Measurements from ENCODE around the gene DEPDC1B. TPM values are rescaled to one million over a fixed set of nuclear protein-coding genes. Genes with fewer than 3 reads are reported as not detected.

The DEPDC1B gene
- total and polyA plus RNA-seq, 2 experiments from 2014 or later: 38.3 to 67.9 TPM

- TF ChIP-seq, protein P1, sequence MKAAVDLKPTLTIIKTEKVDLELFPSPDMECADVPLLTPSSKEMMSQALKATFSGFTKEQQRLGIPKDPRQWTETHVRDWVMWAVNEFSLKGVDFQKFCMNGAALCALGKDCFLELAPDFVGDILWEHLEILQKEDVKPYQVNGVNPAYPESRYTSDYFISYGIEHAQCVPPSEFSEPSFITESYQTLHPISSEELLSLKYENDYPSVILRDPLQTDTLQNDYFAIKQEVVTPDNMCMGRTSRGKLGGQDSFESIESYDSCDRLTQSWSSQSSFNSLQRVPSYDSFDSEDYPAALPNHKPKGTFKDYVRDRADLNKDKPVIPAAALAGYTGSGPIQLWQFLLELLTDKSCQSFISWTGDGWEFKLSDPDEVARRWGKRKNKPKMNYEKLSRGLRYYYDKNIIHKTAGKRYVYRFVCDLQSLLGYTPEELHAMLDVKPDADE (IDR thresholded peaks at IDR 0.05): no peak
- TF ChIP-seq EZH2phosphoT487 (IDR thresholded peaks at IDR 0.05; ENCODE audit: unreplicated experiment) (no peak), STAT1 (IDR thresholded peaks at IDR 0.05; ENCODE audit: unreplicated experiment) (no peak), POLR2AphosphoS5 (IDR thresholded peaks at IDR 0.05; ENCODE audit: low read depth) (no peak), EZH2 (IDR thresholded peaks at IDR 0.05; ENCODE audit: low read depth, unreplicated experiment) (no peak)
- TF ChIP-seq, protein P2, sequence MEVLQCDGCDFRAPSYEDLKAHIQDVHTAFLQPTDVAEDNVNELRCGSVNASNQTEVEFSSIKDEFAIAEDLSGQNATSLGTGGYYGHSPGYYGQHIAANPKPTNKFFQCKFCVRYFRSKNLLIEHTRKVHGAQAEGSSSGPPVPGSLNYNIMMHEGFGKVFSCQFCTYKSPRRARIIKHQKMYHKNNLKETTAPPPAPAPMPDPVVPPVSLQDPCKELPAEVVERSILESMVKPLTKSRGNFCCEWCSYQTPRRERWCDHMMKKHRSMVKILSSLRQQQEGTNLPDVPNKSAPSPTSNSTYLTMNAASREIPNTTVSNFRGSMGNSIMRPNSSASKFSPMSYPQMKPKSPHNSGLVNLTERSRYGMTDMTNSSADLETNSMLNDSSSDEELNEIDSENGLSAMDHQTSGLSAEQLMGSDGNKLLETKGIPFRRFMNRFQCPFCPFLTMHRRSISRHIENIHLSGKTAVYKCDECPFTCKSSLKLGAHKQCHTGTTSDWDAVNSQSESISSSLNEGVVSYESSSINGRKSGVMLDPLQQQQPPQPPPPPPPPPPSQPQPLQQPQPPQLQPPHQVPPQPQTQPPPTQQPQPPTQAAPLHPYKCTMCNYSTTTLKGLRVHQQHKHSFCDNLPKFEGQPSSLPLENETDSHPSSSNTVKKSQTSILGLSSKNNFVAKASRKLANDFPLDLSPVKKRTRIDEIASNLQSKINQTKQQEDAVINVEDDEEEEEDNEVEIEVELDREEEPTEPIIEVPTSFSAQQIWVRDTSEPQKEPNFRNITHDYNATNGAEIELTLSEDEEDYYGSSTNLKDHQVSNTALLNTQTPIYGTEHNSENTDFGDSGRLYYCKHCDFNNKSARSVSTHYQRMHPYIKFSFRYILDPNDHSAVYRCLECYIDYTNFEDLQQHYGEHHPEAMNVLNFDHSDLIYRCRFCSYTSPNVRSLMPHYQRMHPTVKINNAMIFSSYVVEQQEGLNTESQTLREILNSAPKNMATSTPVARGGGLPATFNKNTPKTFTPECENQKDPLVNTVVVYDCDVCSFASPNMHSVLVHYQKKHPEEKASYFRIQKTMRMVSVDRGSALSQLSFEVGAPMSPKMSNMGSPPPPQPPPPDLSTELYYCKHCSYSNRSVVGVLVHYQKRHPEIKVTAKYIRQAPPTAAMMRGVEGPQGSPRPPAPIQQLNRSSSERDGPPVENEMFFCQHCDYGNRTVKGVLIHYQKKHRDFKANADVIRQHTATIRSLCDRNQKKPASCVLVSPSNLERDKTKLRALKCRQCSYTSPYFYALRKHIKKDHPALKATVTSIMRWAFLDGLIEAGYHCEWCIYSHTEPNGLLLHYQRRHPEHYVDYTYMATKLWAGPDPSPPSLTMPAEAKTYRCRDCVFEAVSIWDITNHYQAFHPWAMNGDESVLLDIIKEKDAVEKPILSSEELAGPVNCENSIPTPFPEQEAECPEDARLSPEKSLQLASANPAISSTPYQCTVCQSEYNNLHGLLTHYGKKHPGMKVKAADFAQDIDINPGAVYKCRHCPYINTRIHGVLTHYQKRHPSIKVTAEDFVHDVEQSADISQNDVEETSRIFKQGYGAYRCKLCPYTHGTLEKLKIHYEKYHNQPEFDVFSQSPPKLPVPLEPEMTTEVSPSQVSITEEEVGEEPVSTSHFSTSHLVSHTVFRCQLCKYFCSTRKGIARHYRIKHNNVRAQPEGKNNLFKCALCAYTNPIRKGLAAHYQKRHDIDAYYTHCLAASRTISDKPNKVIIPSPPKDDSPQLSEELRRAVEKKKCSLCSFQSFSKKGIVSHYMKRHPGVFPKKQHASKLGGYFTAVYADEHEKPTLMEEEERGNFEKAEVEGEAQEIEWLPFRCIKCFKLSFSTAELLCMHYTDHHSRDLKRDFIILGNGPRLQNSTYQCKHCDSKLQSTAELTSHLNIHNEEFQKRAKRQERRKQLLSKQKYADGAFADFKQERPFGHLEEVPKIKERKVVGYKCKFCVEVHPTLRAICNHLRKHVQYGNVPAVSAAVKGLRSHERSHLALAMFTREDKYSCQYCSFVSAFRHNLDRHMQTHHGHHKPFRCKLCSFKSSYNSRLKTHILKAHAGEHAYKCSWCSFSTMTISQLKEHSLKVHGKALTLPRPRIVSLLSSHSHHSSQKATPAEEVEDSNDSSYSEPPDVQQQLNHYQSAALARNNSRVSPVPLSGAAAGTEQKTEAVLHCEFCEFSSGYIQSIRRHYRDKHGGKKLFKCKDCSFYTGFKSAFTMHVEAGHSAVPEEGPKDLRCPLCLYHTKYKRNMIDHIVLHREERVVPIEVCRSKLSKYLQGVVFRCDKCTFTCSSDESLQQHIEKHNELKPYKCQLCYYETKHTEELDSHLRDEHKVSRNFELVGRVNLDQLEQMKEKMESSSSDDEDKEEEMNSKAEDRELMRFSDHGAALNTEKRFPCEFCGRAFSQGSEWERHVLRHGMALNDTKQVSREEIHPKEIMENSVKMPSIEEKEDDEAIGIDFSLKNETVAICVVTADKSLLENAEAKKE (CRISPR knock-in tag; IDR thresholded peaks at IDR 0.05): no peak
These were observed 88.7 kb downstream of the DEPDC1B start (continued) for GRCh38 chr5:60611099-60611740.

DNA sequence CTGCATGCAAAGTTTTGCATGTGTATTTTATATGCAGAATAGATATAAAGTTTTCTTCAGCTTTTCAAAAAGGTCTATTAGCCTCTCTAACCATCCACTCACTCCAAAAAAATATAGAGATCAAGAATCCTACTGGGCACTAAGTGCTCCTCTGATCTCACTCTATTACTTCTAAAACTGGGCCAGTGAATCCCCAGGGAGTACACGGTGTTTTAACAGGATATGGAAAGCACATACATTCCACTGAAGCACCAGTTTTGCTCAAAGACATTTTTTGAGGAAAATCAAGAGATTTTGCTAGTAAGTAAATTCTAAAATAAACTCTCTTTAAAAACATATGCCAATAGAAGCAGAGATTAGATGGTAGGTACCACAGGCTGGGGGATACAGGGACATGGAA, 95.2 kb downstream of the DEPDC1B start:
- H3K36me3 Mint-ChIP-seq (ENCODE audit: low read depth): peaks cover 16% of the 10 kb centered on the region
- H2AFZ ChIP-seq: no peak overlapping the region
- TF ChIP-seq EZH2phosphoT487 (IDR thresholded peaks at IDR 0.05; ENCODE audit: unreplicated experiment) (no peak), NANOG (IDR thresholded peaks at IDR 0.05; ENCODE audit: borderline replicate concordance) (no peak), STAT1 (IDR thresholded peaks at IDR 0.05; ENCODE audit: unreplicated experiment) (no peak), CREB1 (CRISPR knock-in tag; IDR thresholded peaks at IDR 0.05; ENCODE audit: low read depth) (no peak), ZNF114 (CRISPR knock-in tag; IDR thresholded peaks at IDR 0.05) (no peak), CTCF (conservative IDR thresholded peaks at IDR 0.05; ENCODE audit: low read depth in 2 of 2) (no peak), EZH2 (IDR thresholded peaks at IDR 0.05; ENCODE audit: low read depth, unreplicated experiment) (no peak)
- TF ChIP-seq, protein P1 (IDR thresholded peaks at IDR 0.05): no peak

More for the DNA sequence above, 95.2 kb downstream of the DEPDC1B start:
- H3K27ac Mint-ChIP-seq: no peak overlapping the region
- H4K20me1 ChIP-seq (replicated peaks; ENCODE audit: insufficient read depth): peaks cover 2% of the 10 kb centered on the region; the same call in 1 of the 2 replicates
- peaks cover 2% of the 10 kb centered on the region for H3K27me3 Mint-ChIP-seq (ENCODE audit: insufficient read depth, low read depth, poor library complexity)
- no peaks in the 10 kb centered on the region for H3K9me2 ChIP-seq (ENCODE audit: insufficient read depth)
- ATAC-seq (no peak), DNase-seq (ENCODE audit: low spot score) (no peak)
- H3K4me2 ChIP-seq: no peak overlapping the region
- H3K27me3 ChIP-seq (ENCODE audit: insufficient read depth): no peaks in the 10 kb centered on the region
- peaks cover 10% of the 10 kb centered on the region; the same call in 1 of the 2 replicates for H3K79me2 ChIP-seq (replicated peaks; ENCODE audit: insufficient read depth)
- no peaks in the 10 kb centered on the region for H3K9me3 Mint-ChIP-seq
- H3K27ac ChIP-seq (ENCODE audit: low read depth): no peak overlapping the region
- no peaks in the 10 kb centered on the region for H3F3A ChIP-seq (replicated peaks; ENCODE audit: low read depth)
- H3K4me1 ChIP-seq (ENCODE audit: insufficient read depth): no peaks in the 10 kb centered on the region
- H3K36me3 ChIP-seq (ENCODE audit: insufficient read depth): no peaks in the 10 kb centered on the region
- no peak overlapping the region for H3K4me3 ChIP-seq
- no peak overlapping the region for H3K4me3 Mint-ChIP-seq
- no peaks in the 10 kb centered on the region for H3K4me1 Mint-ChIP-seq

Data from GM23338 (cell line).